H9 (cell line): Measurements from ENCODE around the gene CALML5. TPM values are rescaled to one million over a fixed set of nuclear protein-coding genes. Genes with fewer than 3 reads are reported as not detected.
A peak's percentile ranks its signal among the peaks of the same experiment; 100 is the strongest.

Experiments used
- DNase-seq: peaks from one replicate; pipeline ENCODE4 v3.0.0-alpha.2; 2017
- H2AFZ ChIP-seq: one replicate; pipeline ENCODE4 v1.6.1; 2013; ENCODE audit warnings: mild to moderate bottlenecking, low read length, control low read depth, moderate library complexity
- H2AK5ac ChIP-seq: 2 replicates; pipeline ENCODE4 v1.6.1; 2013; ENCODE audit warnings: low read length, control low read depth, mixed read lengths; ENCODE audit not compliant: insufficient read length
- H2BK120ac ChIP-seq: one replicate; pipeline ENCODE4 v1.6.1; 2013; ENCODE audit warnings: low read depth, mild to moderate bottlenecking, low read length, control low read depth, inconsistent platforms; ENCODE audit not compliant: poor library complexity, severe bottlenecking
- H2BK12ac ChIP-seq: 2 replicates; pipeline ENCODE4 v1.6.1; 2013; ENCODE audit warnings: low read length, control low read depth, mixed read lengths, low read depth; ENCODE audit not compliant: insufficient read length
- H2BK15ac ChIP-seq: 2 replicates; pipeline ENCODE4 v1.6.1; 2013; ENCODE audit warnings: low read depth, low read length, control low read depth
- H2BK20ac ChIP-seq: one replicate; pipeline ENCODE4 v1.6.1; 2013; ENCODE audit warnings: low read depth, mild to moderate bottlenecking, low read length, control low read depth, inconsistent platforms; ENCODE audit not compliant: poor library complexity, severe bottlenecking
- H2BK5ac ChIP-seq: 2 replicates; pipeline ENCODE4 v1.6.1; 2013; ENCODE audit warnings: low read length, control low read depth, mixed read lengths; ENCODE audit not compliant: insufficient read length
- H3K14ac ChIP-seq: 2 replicates; pipeline ENCODE4 v1.6.1; 2013; ENCODE audit warnings: low read length, control low read depth; ENCODE audit not compliant: insufficient read depth
- H3K18ac ChIP-seq: 2 replicates; pipeline ENCODE4 v1.6.1; 2013; ENCODE audit warnings: low read depth, mild to moderate bottlenecking, mixed read lengths, low read length, control low read depth; ENCODE audit not compliant: insufficient read length
- H3K23ac ChIP-seq: 2 replicates; pipeline ENCODE4 v1.6.1; 2013; ENCODE audit warnings: low read length, control low read depth, mixed read lengths, low read depth; ENCODE audit not compliant: insufficient read length
- H3K23me2 ChIP-seq: 2 replicates; pipeline ENCODE4 v1.6.1; 2013; ENCODE audit warnings: low read depth, mild to moderate bottlenecking, mixed read lengths, low read length, control low read depth; ENCODE audit not compliant: insufficient read length, poor library complexity, severe bottlenecking
- H3K27ac ChIP-seq: 2 replicates; pipeline ENCODE4 v1.5.1; 2013; ENCODE audit warnings: low read length, control low read depth, mixed read lengths, low read depth; ENCODE audit not compliant: insufficient read length
- H3K27me3 ChIP-seq: 2 replicates; pipeline ENCODE4 v1.6.1; 2013; ENCODE audit warnings: low read length, control low read depth, inconsistent platforms; ENCODE audit not compliant: insufficient read depth
- H3K4ac ChIP-seq: 2 replicates; pipeline ENCODE4 v1.6.1; 2013; ENCODE audit warnings: low read depth, mild to moderate bottlenecking, control low read depth, inconsistent platforms, low read length, moderate library complexity
- H3K4me1 ChIP-seq: 2 replicates; pipeline ENCODE4 v1.6.1; 2013; ENCODE audit warnings: low read length, control low read depth, inconsistent platforms; ENCODE audit not compliant: insufficient read depth
- H3K4me2 ChIP-seq: 2 replicates; pipeline ENCODE4 v1.6.1; 2013; ENCODE audit warnings: low read length, control low read depth, mixed read lengths; ENCODE audit not compliant: insufficient read length, insufficient read depth
- H3K56ac ChIP-seq: 2 replicates; pipeline ENCODE4 v1.6.1; 2013; ENCODE audit warnings: low read depth, mild to moderate bottlenecking, mixed read lengths, low read length, control low read depth; ENCODE audit not compliant: insufficient read length
- H3K79me1 ChIP-seq: 2 replicates; pipeline ENCODE4 v1.6.1; 2013; ENCODE audit warnings: low read depth, mild to moderate bottlenecking, moderate library complexity, low read length, control low read depth, inconsistent platforms; ENCODE audit not compliant: insufficient read depth, poor library complexity, severe bottlenecking
- H3K79me2 ChIP-seq: 2 replicates; pipeline ENCODE4 v1.6.1; 2013; ENCODE audit warnings: low read length, control low read depth, inconsistent platforms; ENCODE audit not compliant: insufficient read depth
- H3K9ac ChIP-seq: 2 replicates; pipeline ENCODE4 v1.6.1; 2013; ENCODE audit warnings: low read length, control low read depth, mixed read lengths; ENCODE audit not compliant: insufficient read length; ENCODE audit errors: extremely low read depth
- H3K9me3 ChIP-seq: one replicate; pipeline ENCODE4 v1.6.1; 2013; ENCODE audit warnings: low read depth, low read length, inconsistent platforms; ENCODE audit not compliant: control insufficient read depth
- H3T11ph ChIP-seq: one replicate; pipeline ENCODE4 v1.6.1; 2013; ENCODE audit warnings: mild to moderate bottlenecking, low read length, control low read depth, inconsistent platforms
- H4K20me1 ChIP-seq: one replicate; pipeline ENCODE4 v1.6.1; 2013; ENCODE audit not compliant: control insufficient read depth, insufficient read length, insufficient read depth
- H4K5ac ChIP-seq: 2 replicates; pipeline ENCODE4 v1.6.1; 2013; ENCODE audit warnings: low read depth, mild to moderate bottlenecking, mixed read lengths, low read length, control low read depth; ENCODE audit not compliant: insufficient read length
- H4K8ac ChIP-seq: replicated peaks from 2 replicates; pipeline ENCODE4 v1.6.1; 2013; ENCODE audit warnings: low read length, control low read depth, mixed read lengths, low read depth; ENCODE audit not compliant: insufficient read length
- H4K91ac ChIP-seq: 2 replicates; pipeline ENCODE4 v1.6.1; 2013; ENCODE audit warnings: low read depth, mild to moderate bottlenecking, moderate library complexity, mixed read lengths, low read length, control low read depth; ENCODE audit not compliant: insufficient read length
- H3K27ac Mint-ChIP-seq, 3 experiments: 2 replicates in 2 of 3; 3 replicates in 1 of 3; pipeline ENCODE4 v1.8.0; 2020 to 2021; ENCODE audit warnings: mixed read lengths in 3 of 3, mild to moderate bottlenecking in 1 of 3, moderate library complexity in 1 of 3
- H3K27me3 Mint-ChIP-seq: 2 replicates; pipeline ENCODE4 v1.8.0; 2021; ENCODE audit warnings: low read depth, mild to moderate bottlenecking, moderate library complexity, mixed read lengths
- H3K36me3 Mint-ChIP-seq, 3 experiments: 2 replicates in 2 of 3; 3 replicates in 1 of 3; pipeline ENCODE4 v1.8.0; 2020 to 2021; ENCODE audit warnings: low read depth in 3 of 3, mixed read lengths in 3 of 3; ENCODE audit not compliant: insufficient read depth in 1 of 3
- H3K4me1 Mint-ChIP-seq, 2 experiments: 2 replicates each; pipeline ENCODE4 v1.8.0; 2020; ENCODE audit warnings: mixed read lengths in 2 of 2
- H3K4me3 Mint-ChIP-seq, 2 experiments: 2 replicates in 1 of 2; 3 replicates in 1 of 2; pipeline ENCODE4 v1.8.0; 2020 to 2021; ENCODE audit warnings: mild to moderate bottlenecking in 2 of 2, mixed read lengths in 2 of 2, moderate library complexity in 1 of 2
- H3K9me3 Mint-ChIP-seq, 2 experiments: 2 replicates in 1 of 2; 3 replicates in 1 of 2; pipeline ENCODE4 v1.8.0; 2020; ENCODE audit warnings: mild to moderate bottlenecking in 2 of 2, mixed read lengths in 2 of 2, moderate library complexity in 1 of 2
- CTCF ChIP-seq: fragments of 200-600 bp; sonication (generic); conservative IDR thresholded peaks from 3 replicates; pipeline ENCODE4 v1.8.0; 2021; ENCODE audit warnings: antibody characterized with exemption, mild to moderate bottlenecking
- WGBS: extraction: QIAGEN DNeasy Blood & Tissue Kit; methylation state at CpG from one replicate; pipeline ENCODE4 v1.1.7; 2013; ENCODE audit warnings: missing lambda C conversion rate, low lambda C conversion rate, mixed read lengths; ENCODE audit not compliant: insufficient read length; ENCODE audit errors: extremely low coverage; 5-methylcytosine and 5-hydroxymethylcytosine counted together
- total RNA-seq: library from RNA; stranded (reverse); gene quantifications from 2 replicates; pipeline ENCODE4 v1.2.1, GENCODE V29; 2021

CALML5 gene
- total RNA-seq, 1 experiment from 2014 or later = not detected

DNA sequence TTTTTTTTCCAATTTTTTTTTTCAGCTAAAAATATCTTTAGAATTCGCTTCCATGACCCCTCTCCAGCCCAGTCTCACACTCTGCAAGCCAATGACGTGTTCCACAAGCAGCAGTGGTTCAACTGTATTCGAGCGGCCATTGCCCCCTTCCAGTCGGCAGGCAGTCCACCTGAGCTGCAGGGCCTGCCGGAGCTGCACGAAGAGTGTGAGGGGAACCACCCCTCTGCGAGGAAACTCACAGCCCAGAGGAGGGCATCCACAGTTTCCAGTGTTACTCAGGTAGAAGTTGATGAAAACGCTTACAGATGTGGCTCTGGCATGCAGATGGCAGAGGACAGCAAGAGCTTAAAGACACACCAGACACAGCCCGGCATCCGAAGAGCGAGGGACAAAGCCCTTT is 42.8 kb downstream of the CALML5 start:
- Histone ChIP-seq H4K91ac (no peak overlapping the region), H2AFZ (no peak overlapping the region), H2BK5ac (peak overlapping the region; percentile 13), H4K8ac (no peak overlapping the region), H2BK15ac (no peak overlapping the region), H3K79me2 (no peaks in the 10 kb centered on the region), H2BK12ac (no peak overlapping the region), H3K14ac (no peak overlapping the region), H3K4me2 (no peak overlapping the region), H2BK20ac (no peak overlapping the region), H3K79me1 (no peaks in the 10 kb centered on the region), H3K27me3 (no peaks in the 10 kb centered on the region), H3K9ac (no peak overlapping the region), H3K4me1 (no peaks in the 10 kb centered on the region), H3K4ac (no peak overlapping the region), H4K20me1 (no peaks in the 10 kb centered on the region), H3K9me3 (no peaks in the 10 kb centered on the region), H3K27ac (no peak overlapping the region), H3T11ph (no peak overlapping the region), H3K18ac (no peak overlapping the region), H2AK5ac (no peak overlapping the region), H3K23ac (no peak overlapping the region), H3K56ac (no peak overlapping the region), H3K23me2 (no peaks in the 10 kb centered on the region), H2BK120ac (no peak overlapping the region), H4K5ac (no peak overlapping the region)
- Mint-ChIP-seq H3K27ac (peak overlapping the region in 1 of 3 experiments; percentile 32; a peak in 1 of 7 replicates), H3K27me3 (no peaks in the 10 kb centered on the region), H3K4me1 (peaks cover 0 to 1% of the 10 kb centered on the region in 2 experiments; a peak in 2 of 4 replicates), H3K4me3 (no peak overlapping the region), H3K36me3 (peaks cover 62 to 92% (median 89%) of the 10 kb centered on the region in 3 experiments; a peak in 6 of 7 replicates), H3K9me3 (peaks cover 0 to 5% of the 10 kb centered on the region in 2 experiments; a peak in 1 of 5 replicates)
- WGBS = no CpG with 5 or more reads among the region's 12 CpGs
- TF ChIP-seq CTCF = no peak
- no peak for DNase-seq
